KMS-11 (cell line): ENCODE measurements around the gene PLTP.

Experiments
- H2AFZ ChIP-seq: fragments of 200-600 bp; sonication (generic); 2 replicates; pipeline ENCODE4 v1.6.1; 2016; ENCODE audit warnings: antibody characterized with exemption, mixed run types, low read depth
- H3K27ac ChIP-seq: fragments of 200-600 bp; sonication (generic); 2 replicates; pipeline ENCODE4 v1.6.1; 2016; ENCODE audit warnings: mild to moderate bottlenecking, mixed run types
- H3K27me3 ChIP-seq: fragments of 200-600 bp; sonication (generic); 2 replicates; pipeline ENCODE4 v1.6.1; 2017; ENCODE audit warnings: mild to moderate bottlenecking, low read depth, mixed run types, moderate library complexity; ENCODE audit not compliant: insufficient read depth
- H3K36me3 ChIP-seq: fragments of 200-600 bp; sonication (generic); 2 replicates; pipeline ENCODE4 v1.6.1; 2017; ENCODE audit warnings: mild to moderate bottlenecking, mixed run types; ENCODE audit not compliant: insufficient read depth
- H3K4me1 ChIP-seq: fragments of 200-600 bp; sonication (generic); 2 replicates; pipeline ENCODE4 v1.6.1; 2016; ENCODE audit warnings: mild to moderate bottlenecking, low read depth, mixed run types; ENCODE audit not compliant: poor library complexity, severe bottlenecking
- H3K4me2 ChIP-seq: fragments of 200-600 bp; sonication (generic); 2 replicates; pipeline ENCODE4 v1.7.0; 2016; ENCODE audit warnings: mild to moderate bottlenecking, mixed run types
- H3K4me3 ChIP-seq: fragments of 200-600 bp; sonication (generic); IDR thresholded peaks from 2 replicates; pipeline ENCODE4 v1.6.1; 2017; ENCODE audit warnings: low read depth, low read length, mixed read lengths; ENCODE audit not compliant: insufficient read depth
- H3K79me2 ChIP-seq: fragments of 200-600 bp; sonication (generic); 2 replicates; pipeline ENCODE4 v1.6.1; 2016; ENCODE audit warnings: low read depth, mixed run types; ENCODE audit not compliant: insufficient read depth
- H3K9ac ChIP-seq: fragments of 200-600 bp; sonication (generic); 2 replicates; pipeline ENCODE4 v1.6.1; 2016; ENCODE audit warnings: mild to moderate bottlenecking, mixed run types
- H4K20me1 ChIP-seq: fragments of 200-600 bp; sonication (generic); 2 replicates; pipeline ENCODE4 v1.6.1; 2016; ENCODE audit warnings: mild to moderate bottlenecking, mixed run types; ENCODE audit not compliant: insufficient read depth
- TF ChIP-seq, protein P1 (sequence below): fragments of 200-600 bp; sonication (generic); conservative IDR thresholded peaks from 2 replicates; pipeline ENCODE4 v1.6.1; 2017; ENCODE audit warnings: low read depth, mild to moderate bottlenecking, antibody characterized with exemption, low read length, moderate library complexity, mixed read lengths

Gene PLTP

DNA sequence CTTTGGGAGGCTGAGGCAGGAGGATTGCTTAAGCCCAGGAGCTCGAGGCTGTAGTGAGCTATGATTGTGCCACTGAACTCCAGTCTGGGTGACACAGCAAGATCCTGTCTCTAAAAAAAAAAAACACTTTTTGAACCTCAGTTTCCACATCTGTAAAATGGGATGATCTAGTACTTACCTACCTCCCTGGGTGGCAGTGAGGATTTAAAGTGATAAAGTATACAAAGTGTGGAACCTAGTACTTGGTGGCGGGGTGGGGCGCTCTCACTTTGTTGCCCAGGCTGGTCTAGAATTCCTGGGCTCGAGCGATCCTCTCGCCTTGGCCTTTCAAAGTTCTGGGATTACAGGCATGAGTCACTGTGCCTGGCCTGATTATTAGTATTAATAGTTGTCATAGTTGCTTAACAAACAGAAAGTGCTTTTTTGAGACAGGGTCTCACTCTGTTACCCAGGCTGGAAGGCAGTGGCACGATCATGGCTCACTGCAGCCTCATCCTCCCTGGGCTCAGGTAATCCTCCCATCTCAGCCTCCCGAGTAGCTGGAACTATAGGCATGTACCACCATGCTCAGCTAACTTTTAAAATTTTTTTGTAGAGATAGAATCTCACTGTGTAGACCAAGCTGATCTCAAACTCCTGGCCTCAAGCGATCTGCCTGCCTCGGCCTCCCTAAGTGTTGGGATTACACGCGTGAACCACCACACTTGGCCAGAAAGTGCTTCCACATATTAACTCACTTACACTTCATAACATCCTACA is 7.0 kb upstream of the PLTP start:
- TF ChIP-seq, protein P1, sequence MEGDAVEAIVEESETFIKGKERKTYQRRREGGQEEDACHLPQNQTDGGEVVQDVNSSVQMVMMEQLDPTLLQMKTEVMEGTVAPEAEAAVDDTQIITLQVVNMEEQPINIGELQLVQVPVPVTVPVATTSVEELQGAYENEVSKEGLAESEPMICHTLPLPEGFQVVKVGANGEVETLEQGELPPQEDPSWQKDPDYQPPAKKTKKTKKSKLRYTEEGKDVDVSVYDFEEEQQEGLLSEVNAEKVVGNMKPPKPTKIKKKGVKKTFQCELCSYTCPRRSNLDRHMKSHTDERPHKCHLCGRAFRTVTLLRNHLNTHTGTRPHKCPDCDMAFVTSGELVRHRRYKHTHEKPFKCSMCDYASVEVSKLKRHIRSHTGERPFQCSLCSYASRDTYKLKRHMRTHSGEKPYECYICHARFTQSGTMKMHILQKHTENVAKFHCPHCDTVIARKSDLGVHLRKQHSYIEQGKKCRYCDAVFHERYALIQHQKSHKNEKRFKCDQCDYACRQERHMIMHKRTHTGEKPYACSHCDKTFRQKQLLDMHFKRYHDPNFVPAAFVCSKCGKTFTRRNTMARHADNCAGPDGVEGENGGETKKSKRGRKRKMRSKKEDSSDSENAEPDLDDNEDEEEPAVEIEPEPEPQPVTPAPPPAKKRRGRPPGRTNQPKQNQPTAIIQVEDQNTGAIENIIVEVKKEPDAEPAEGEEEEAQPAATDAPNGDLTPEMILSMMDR = no peak
- H3K27ac ChIP-seq = no peak overlapping the region
- no peak overlapping the region for H3K4me3 ChIP-seq
- H3K9ac ChIP-seq = no peak overlapping the region
- no peaks in the 10 kb centered on the region for H3K36me3 ChIP-seq
- H3K4me1 ChIP-seq = peaks cover 4% of the 10 kb centered on the region
- H3K4me2 ChIP-seq = no peak overlapping the region
- no peaks in the 10 kb centered on the region for H4K20me1 ChIP-seq
- no peak overlapping the region for H2AFZ ChIP-seq
- H3K27me3 ChIP-seq = no peaks in the 10 kb centered on the region
- H3K79me2 ChIP-seq = no peaks in the 10 kb centered on the region

DNA sequence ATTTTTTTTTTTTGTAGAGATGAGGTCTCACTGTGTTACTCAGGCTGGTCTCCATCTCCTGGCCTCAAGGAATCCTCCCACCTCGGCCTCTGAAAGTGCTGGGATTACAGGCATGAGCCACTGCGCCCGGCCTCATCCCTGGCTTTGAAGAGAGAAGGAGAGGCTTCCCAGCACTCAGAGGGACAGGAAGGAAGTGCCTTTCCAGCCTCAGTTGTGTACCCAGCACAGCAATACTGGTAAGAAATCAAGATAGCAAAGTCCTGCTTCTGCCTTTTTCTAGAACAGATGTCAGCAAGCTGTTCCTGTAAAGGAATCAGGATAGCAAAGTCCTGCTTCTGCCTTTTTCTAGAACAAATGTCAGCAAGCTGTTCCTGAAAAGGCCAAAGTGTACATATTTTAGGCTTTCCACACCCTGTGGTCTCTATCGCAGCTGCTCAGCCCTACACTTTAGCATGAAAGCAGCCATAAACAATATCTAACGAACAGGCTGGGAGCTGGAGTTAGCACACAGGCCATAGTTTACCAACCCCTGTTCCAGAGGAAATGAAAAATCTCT is 6.3 kb upstream of the PLTP start:
- H3K9ac ChIP-seq = no peak overlapping the region
- no peaks in the 10 kb centered on the region for H3K79me2 ChIP-seq
- no peaks in the 10 kb centered on the region for H4K20me1 ChIP-seq
- TF ChIP-seq, protein P1 = no peak
- H3K4me3 ChIP-seq = no peak overlapping the region
- H3K4me1 ChIP-seq = no peaks in the 10 kb centered on the region
- no peaks in the 10 kb centered on the region for H3K27me3 ChIP-seq
- no peak overlapping the region for H2AFZ ChIP-seq
- H3K36me3 ChIP-seq = no peaks in the 10 kb centered on the region
- H3K4me2 ChIP-seq = no peak overlapping the region
- H3K27ac ChIP-seq = no peak overlapping the region

DNA sequence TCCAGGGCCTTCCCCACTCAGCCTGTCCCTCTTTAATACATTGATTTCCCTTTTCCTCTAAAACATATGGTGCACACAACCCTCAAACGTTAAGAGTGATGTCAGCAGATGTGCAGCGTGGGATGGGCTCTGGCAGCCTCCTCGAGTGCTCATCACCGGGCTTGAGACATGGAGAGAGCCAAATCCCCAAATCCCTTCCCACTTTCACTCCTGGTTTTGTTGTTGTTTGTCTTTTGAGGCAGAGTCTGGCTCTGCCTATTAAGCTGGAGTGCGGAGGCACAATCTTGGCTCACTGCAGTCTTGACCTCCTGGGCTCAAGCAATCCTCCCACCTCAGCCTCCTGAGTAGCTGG is 5.8 kb upstream of the PLTP start:
- Histone ChIP-seq H3K9ac (no peak overlapping the region), H3K27ac (no peak overlapping the region), H4K20me1 (no peaks in the 10 kb centered on the region), H3K27me3 (no peaks in the 10 kb centered on the region), H3K79me2 (no peaks in the 10 kb centered on the region), H3K4me2 (no peak overlapping the region), H2AFZ (no peak overlapping the region), H3K4me3 (no peak overlapping the region), H3K4me1 (no peaks in the 10 kb centered on the region), H3K36me3 (no peaks in the 10 kb centered on the region)
- TF ChIP-seq, protein P1 = no peak

DNA sequence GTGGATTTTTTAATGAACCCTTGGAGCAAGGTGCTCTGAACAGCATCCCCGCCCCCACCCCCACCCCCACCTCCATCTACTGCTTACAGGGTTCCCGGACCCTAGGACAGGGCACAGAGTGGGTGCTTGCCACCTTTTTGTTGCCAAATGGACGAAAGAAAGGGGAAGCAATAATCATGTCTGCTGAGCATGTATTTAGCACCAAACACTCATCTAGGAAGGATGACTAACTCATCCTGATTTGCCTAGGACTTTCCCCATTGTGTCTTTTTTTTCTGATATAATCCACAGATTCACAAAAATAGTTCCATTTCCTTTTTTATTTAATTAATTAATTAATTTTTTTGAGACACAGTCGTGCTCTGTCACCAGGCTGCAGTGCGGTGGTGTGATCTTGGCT is 1.2 kb upstream of the PLTP start:
- Histone ChIP-seq H2AFZ (no peak overlapping the region), H3K4me3 (no peak overlapping the region), H3K79me2 (no peaks in the 10 kb centered on the region), H3K4me2 (no peak overlapping the region), H3K9ac (no peak overlapping the region), H3K27ac (no peak overlapping the region), H3K4me1 (peaks cover 15% of the 10 kb centered on the region), H3K36me3 (no peaks in the 10 kb centered on the region), H4K20me1 (no peaks in the 10 kb centered on the region), H3K27me3 (no peaks in the 10 kb centered on the region)
- TF ChIP-seq, protein P1 = no peak
